SU-DHL-6 (cell line): ENCODE measurements around the gene MAST4.

Source experiments
- H2AFZ ChIP-seq: fragments of 200-600 bp; sonication (generic); 2 replicates; pipeline ENCODE4 v1.6.1; 2014; ENCODE audit warnings: low read depth, mild to moderate bottlenecking, moderate library complexity, mixed read lengths, antibody characterized with exemption, low read length; ENCODE audit not compliant: severe bottlenecking
- H3F3A ChIP-seq: fragments of 200-600 bp; shearing (Covaris generic); 2 replicates; pipeline ENCODE4 v1.6.0; 2016; ENCODE audit warnings: antibody characterized with exemption, mild to moderate bottlenecking; ENCODE audit not compliant: insufficient read depth
- H3K27ac ChIP-seq: fragments of 200-600 bp; sonication (generic); 2 replicates; pipeline ENCODE4 v1.5.1; 2016; ENCODE audit warnings: low read depth, mild to moderate bottlenecking, low read length, moderate library complexity, mixed read lengths
- H3K27me3 ChIP-seq: fragments of 200-600 bp; sonication (generic), shearing (Covaris generic); 2 replicates; pipeline ENCODE4 v1.6.0; 2014; ENCODE audit warnings: mild to moderate bottlenecking, low read length
- H3K36me3 ChIP-seq: fragments of 200-600 bp; sonication (generic); 2 replicates; pipeline ENCODE4 v1.6.1; 2014; ENCODE audit warnings: mild to moderate bottlenecking, low read length, mixed read lengths
- H3K4me2 ChIP-seq: fragments of 300-600, 200-600 bp; shearing (Covaris generic), sonication (generic); 2 replicates; pipeline ENCODE4 v1.6.0; 2014; ENCODE audit warnings: low read length, low read depth, mild to moderate bottlenecking; ENCODE audit not compliant: poor library complexity, severe bottlenecking
- H3K4me3 ChIP-seq: fragments of 200-600 bp; sonication (generic); 2 replicates; pipeline ENCODE4 v1.5.1; 2014; ENCODE audit warnings: antibody characterized with exemption, low read length, mild to moderate bottlenecking, mixed read lengths; ENCODE audit not compliant: insufficient read depth, poor library complexity, severe bottlenecking
- H3K79me2 ChIP-seq: fragments of 200-600 bp; sonication (generic); 2 replicates; pipeline ENCODE4 v1.6.1; 2014; ENCODE audit warnings: mild to moderate bottlenecking, low read length, moderate library complexity; ENCODE audit not compliant: insufficient read depth
- H3K9ac ChIP-seq: fragments of 200-600 bp; sonication (generic); 2 replicates; pipeline ENCODE4 v1.7.0; 2014; ENCODE audit warnings: mild to moderate bottlenecking, low read length
- H3K9me2 ChIP-seq: fragments of 200-600 bp; sonication (generic); replicated peaks from 2 replicates; pipeline ENCODE4 v1.6.1; 2014; ENCODE audit warnings: low read length; ENCODE audit not compliant: insufficient read depth
- H3K9me3 ChIP-seq: fragments of 200-600 bp; sonication (generic); 2 replicates; pipeline ENCODE4 v1.6.1; 2014; ENCODE audit warnings: low read length, mixed read lengths; ENCODE audit not compliant: insufficient read depth
- H4K20me1 ChIP-seq: fragments of 200-600 bp; sonication (generic); 2 replicates; pipeline ENCODE4 v1.6.1; 2014; ENCODE audit warnings: low read depth, mild to moderate bottlenecking, antibody characterized with exemption, low read length, moderate library complexity, mixed read lengths
- EZH2phosphoT487 ChIP-seq: fragments of 200-600 bp; sonication (generic), shearing (Covaris generic); conservative IDR thresholded peaks from 2 replicates; pipeline ENCODE4 v1.6.1; 2018; ENCODE audit warnings: mild to moderate bottlenecking, antibody characterized with exemption, low read length, moderate library complexity, mixed read lengths
- TF ChIP-seq, protein P1 (sequence below): fragments of 200-600 bp; sonication (generic); IDR thresholded peaks from one replicate; pipeline ENCODE4 v1.5.1; 2017; ENCODE audit warnings: antibody characterized with exemption, mild to moderate bottlenecking, low read length, moderate library complexity; ENCODE audit not compliant: insufficient read depth, poor library complexity, severe bottlenecking

MAST4 gene

DNA sequence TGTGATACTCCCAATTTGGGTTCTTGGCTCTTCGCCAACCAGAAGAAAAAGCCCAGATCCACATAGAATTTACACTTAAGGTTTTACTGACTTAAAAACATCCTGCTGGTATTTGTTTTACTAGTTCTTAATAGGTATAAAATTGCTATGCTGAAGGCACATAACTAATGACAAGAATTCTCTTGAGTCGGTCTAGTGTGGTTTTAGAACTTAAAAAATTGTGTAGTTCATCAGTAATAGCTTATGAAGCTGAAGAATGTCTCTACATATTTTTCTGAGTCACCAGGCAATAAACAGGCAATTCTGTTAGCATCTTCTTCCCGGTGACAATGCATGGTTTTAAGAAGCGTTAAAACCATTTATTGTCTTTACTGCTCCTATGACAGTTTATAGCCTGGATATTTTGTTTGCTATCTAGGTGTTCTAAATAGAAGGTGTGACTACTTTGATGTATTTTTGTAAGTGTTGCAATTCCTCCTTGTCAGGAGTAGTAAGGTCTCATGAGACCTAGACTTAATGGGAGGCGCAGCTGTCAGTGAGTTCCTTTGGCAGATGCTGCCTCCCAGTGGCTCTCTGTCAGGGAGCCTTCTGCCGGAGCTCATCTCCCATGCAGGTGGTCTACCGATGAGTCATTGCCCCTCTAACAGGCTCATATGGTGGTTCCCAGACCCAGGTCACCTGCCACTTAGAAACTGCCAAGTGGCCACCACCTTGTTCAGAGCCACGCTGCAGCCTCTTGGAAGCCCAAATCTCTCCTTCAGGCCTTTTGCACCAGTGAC is 173.8 kb downstream of the MAST4 start:
- no peaks in the 10 kb centered on the region for H3K27me3 ChIP-seq
- no peaks in the 10 kb centered on the region for H3K36me3 ChIP-seq
- no peaks in the 10 kb centered on the region for H4K20me1 ChIP-seq
- no peaks in the 10 kb centered on the region for H3K9me3 ChIP-seq
- no peaks in the 10 kb centered on the region for H3K79me2 ChIP-seq
- no peaks in the 10 kb centered on the region for H3F3A ChIP-seq
- H3K4me3 ChIP-seq, result no peak overlapping the region
- no peak for TF ChIP-seq EZH2phosphoT487
- TF ChIP-seq, protein P1, sequence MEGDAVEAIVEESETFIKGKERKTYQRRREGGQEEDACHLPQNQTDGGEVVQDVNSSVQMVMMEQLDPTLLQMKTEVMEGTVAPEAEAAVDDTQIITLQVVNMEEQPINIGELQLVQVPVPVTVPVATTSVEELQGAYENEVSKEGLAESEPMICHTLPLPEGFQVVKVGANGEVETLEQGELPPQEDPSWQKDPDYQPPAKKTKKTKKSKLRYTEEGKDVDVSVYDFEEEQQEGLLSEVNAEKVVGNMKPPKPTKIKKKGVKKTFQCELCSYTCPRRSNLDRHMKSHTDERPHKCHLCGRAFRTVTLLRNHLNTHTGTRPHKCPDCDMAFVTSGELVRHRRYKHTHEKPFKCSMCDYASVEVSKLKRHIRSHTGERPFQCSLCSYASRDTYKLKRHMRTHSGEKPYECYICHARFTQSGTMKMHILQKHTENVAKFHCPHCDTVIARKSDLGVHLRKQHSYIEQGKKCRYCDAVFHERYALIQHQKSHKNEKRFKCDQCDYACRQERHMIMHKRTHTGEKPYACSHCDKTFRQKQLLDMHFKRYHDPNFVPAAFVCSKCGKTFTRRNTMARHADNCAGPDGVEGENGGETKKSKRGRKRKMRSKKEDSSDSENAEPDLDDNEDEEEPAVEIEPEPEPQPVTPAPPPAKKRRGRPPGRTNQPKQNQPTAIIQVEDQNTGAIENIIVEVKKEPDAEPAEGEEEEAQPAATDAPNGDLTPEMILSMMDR, result no peak
- no peak overlapping the region for H3K9ac ChIP-seq
- H3K4me2 ChIP-seq, result no peak overlapping the region
- no peaks in the 10 kb centered on the region for H3K9me2 ChIP-seq
- H2AFZ ChIP-seq, result no peak overlapping the region
- H3K27ac ChIP-seq, result no peak overlapping the region

DNA sequence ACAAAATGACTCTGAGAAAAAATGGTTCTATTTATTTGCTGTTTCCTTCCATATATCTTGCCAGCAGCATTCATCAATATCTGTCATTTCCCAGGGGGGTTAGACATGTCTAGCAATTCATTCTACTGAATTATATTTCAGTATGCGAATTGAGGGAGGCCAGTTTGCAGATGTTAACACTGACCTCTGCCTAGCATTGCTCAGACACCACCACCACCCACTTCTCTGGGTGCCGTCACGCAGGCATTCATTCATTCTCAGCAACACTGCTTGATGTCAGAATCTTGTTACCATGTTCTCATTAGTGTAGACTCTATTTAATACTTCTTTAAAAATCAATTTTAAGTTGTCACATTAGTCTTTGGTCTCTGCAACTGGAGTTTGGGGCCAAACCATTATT is 181.7 kb downstream of the MAST4 start:
- H3K27ac ChIP-seq, result no peak overlapping the region
- no peaks in the 10 kb centered on the region for H3K9me3 ChIP-seq
- H3K4me2 ChIP-seq, result no peak overlapping the region
- H3K27me3 ChIP-seq, result no peaks in the 10 kb centered on the region
- H3F3A ChIP-seq, result no peaks in the 10 kb centered on the region
- no peaks in the 10 kb centered on the region for H3K79me2 ChIP-seq
- TF ChIP-seq EZH2phosphoT487, result no peak
- TF ChIP-seq, protein P1, result no peak
- no peak overlapping the region for H3K4me3 ChIP-seq
- no peak overlapping the region for H2AFZ ChIP-seq
- H3K9me2 ChIP-seq, result no peaks in the 10 kb centered on the region
- H3K36me3 ChIP-seq, result no peaks in the 10 kb centered on the region
- H4K20me1 ChIP-seq, result no peaks in the 10 kb centered on the region
- no peak overlapping the region for H3K9ac ChIP-seq

DNA sequence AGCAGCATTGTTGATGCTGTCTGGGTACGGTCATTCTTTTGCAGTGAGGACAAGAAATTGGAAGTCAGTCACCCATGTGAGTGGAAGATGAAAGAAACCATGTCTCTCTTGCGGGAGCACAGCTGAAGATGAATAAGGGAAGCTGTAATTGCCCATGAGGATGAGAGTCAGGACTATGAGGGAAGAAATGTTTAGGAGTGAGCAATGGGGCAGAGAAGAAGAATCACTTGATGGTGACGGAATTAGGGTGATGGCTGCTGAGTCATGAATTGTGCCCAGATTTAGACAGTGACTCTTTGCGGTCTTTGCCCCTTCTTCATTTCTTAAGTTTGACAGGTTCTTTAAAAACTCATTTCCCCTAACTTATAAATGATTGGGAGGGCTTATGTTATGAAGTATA is 183.3 kb downstream of the MAST4 start:
- Histone ChIP-seq H3K36me3 (no peaks in the 10 kb centered on the region), H3K27me3 (no peaks in the 10 kb centered on the region), H3K9me3 (no peaks in the 10 kb centered on the region), H3K9ac (no peak overlapping the region), H3K9me2 (no peaks in the 10 kb centered on the region), H3K4me2 (no peak overlapping the region), H4K20me1 (no peaks in the 10 kb centered on the region), H2AFZ (no peak overlapping the region), H3K79me2 (no peaks in the 10 kb centered on the region), H3K4me3 (no peak overlapping the region), H3K27ac (no peak overlapping the region), H3F3A (no peaks in the 10 kb centered on the region)
- no peak for TF ChIP-seq EZH2phosphoT487

DNA sequence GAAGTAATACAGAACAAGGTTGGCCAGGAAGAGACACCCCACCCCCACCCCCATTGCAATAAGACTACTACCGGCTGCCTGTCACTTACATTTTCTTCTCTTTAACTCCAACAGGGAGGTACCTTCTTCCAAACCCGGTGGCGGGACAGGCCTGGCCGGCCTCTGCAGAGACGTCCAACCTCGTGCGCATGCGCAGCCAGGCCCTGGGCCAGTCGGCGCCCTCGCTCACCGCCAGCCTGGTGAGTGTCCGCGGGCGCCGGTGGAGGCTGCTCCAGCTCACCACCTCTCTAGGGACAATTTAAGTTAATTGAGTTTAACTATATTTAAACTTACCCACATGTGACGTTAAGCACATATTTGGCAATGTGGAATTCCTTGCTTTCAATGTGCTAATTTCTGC is 192.4 kb downstream of the MAST4 start:
- H3F3A ChIP-seq, result no peaks in the 10 kb centered on the region
- H2AFZ ChIP-seq, result no peak overlapping the region
- H3K9me3 ChIP-seq, result no peaks in the 10 kb centered on the region
- H3K36me3 ChIP-seq, result no peaks in the 10 kb centered on the region
- TF ChIP-seq, protein P1, result no peak
- TF ChIP-seq EZH2phosphoT487, result no peak
- H3K9ac ChIP-seq, result no peak overlapping the region
- H3K27ac ChIP-seq, result no peak overlapping the region
- H3K79me2 ChIP-seq, result no peaks in the 10 kb centered on the region
- no peaks in the 10 kb centered on the region for H4K20me1 ChIP-seq
- no peaks in the 10 kb centered on the region for H3K27me3 ChIP-seq
- H3K4me3 ChIP-seq, result no peak overlapping the region
- no peak overlapping the region for H3K4me2 ChIP-seq
- no peaks in the 10 kb centered on the region for H3K9me2 ChIP-seq
